Activated CD4-positive, alpha-beta T cell treated with anti-CD3 and anti-CD28 coated beads, Interleukin-2, amount 10 ng/mL, durations not matched to agents 7 days and 5 days (primary cell): Measurements from ENCODE around the gene DCAF6. TPM values are rescaled to one million over a fixed set of nuclear protein-coding genes. Genes with fewer than 3 reads are reported as not detected.

Experiments
- CTCF ChIA-PET: fragments of 350-600 bp; sonication (Branson Sonifier 250); formaldehyde crosslinking; loops from one replicate; lab custom pipeline; 2021; ENCODE audit warnings: antibody characterized with exemption; lab: Charles Lee
- POLR2A ChIA-PET: fragments of 350-600 bp; sonication (Branson Sonifier 250); formaldehyde crosslinking; loops from one replicate; lab custom pipeline; 2021; ENCODE audit warnings: antibody characterized with exemption; lab: Charles Lee
- DNase-seq: peaks from one replicate; pipeline ENCODE4 v3.0.0-alpha.2; 2020
- H3K27ac Mint-ChIP-seq: one replicate; pipeline ENCODE4 v1.8.0; 2021; ENCODE audit warnings: mild to moderate bottlenecking, moderate library complexity, mixed read lengths
- H3K27me3 Mint-ChIP-seq: one replicate; pipeline ENCODE4 v1.8.0; 2021; ENCODE audit warnings: mixed read lengths
- H3K36me3 Mint-ChIP-seq: one replicate; pipeline ENCODE4 v1.8.0; 2021; ENCODE audit warnings: low read depth, mixed read lengths
- H3K4me1 Mint-ChIP-seq: one replicate; pipeline ENCODE4 v1.8.0; 2021; ENCODE audit warnings: mixed read lengths
- H3K4me3 Mint-ChIP-seq: one replicate; pipeline ENCODE4 v1.8.0; 2021; ENCODE audit warnings: mild to moderate bottlenecking, moderate library complexity, mixed read lengths
- H3K9me3 Mint-ChIP-seq: one replicate; pipeline ENCODE4 v1.8.0; 2021; ENCODE audit warnings: mixed read lengths
- microRNA-seq: library from miRNA; unstranded; fragments of <30 nt; microRNA quantifications from one replicate; pipeline ENCODE4 v1.2.0, GENCODE V29; 2021; ENCODE audit warnings: borderline microRNAs expressed, borderline replicate concordance
- total RNA-seq, 2 experiments: library from RNA; stranded (reverse); gene quantifications; one replicate each; pipeline ENCODE4 v1.2.3, GENCODE V29; 2021

Gene DCAF6
- total RNA-seq, 2 experiments from 2014 or later = 21.9 to 24.6 TPM

DNA sequence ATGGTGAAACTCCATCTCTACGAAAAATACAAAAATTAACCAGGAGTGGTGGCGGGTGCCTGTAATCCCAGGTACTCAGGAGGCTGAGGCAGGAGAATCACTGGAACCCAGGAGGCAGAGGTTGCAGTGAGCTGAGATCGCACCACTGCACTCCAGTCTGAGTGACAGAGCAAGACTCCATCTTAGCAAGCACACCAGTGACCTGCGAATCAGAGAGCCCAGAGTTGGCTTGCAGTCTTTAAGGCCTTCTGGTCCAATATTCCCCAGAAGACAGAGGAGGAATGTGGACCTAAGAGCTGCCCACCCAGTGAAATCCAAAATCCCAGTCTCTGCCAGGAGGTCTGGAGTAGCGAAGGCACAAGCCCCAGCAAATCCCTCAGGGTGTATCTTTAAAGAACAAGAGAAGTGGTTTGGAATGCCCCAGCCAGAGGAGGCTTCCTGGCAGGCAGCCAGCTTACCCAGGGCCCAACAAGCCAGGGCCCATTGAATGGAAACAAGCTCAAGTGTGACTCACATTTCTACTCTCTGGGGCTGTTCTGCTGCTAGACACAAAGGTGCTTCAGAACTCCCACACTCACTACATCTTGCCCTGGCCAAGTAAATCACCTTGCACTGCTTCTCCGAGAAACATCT, 176.3 kb downstream of the DCAF6 start:
- H3K27ac Mint-ChIP-seq = no peak overlapping the region
- no peak overlapping the region for H3K4me3 Mint-ChIP-seq
- no peaks in the 10 kb centered on the region for H3K36me3 Mint-ChIP-seq
- no peaks in the 10 kb centered on the region for H3K4me1 Mint-ChIP-seq
- peaks cover 2% of the 10 kb centered on the region for H3K27me3 Mint-ChIP-seq
- POLR2A ChIA-PET = no interaction called here
- no peaks in the 10 kb centered on the region for H3K9me3 Mint-ChIP-seq
- no peak for DNase-seq
- CTCF ChIA-PET = interaction anchor here (1.0 kb wide), 1 partner anchor 17 kb away, joined by 3 read pairs; no protein-coding TSS in a partner anchor

DNA sequence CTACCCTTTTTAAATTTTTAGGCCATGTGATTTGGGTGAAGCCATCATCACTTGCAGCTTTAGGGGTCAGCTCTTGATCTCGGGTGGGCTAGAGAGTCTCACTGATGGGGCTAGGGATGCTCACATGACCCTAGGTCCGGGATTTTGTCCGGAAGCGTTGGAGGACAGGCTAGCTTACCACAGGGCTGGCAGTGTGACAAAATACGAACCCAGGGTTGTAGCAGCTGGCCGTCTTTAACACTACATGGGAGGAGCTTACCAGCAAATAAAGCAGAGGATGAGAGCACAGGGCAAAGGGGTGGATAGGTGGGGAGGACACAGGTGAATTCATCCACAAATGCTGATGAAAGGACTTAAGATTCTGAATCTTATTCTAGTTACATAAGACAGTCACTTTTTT, 178.4 kb downstream of the DCAF6 start:
- no peaks in the 10 kb centered on the region for H3K36me3 Mint-ChIP-seq
- no peaks in the 10 kb centered on the region for H3K9me3 Mint-ChIP-seq
- H3K27ac Mint-ChIP-seq = no peak overlapping the region
- peaks cover 8% of the 10 kb centered on the region for H3K27me3 Mint-ChIP-seq
- no peak for DNase-seq
- no peaks in the 10 kb centered on the region for H3K4me1 Mint-ChIP-seq
- ChIA-PET POLR2A (no interaction called here), CTCF (interaction anchor here (0.6 to 1.5 kb wide), 6 partner anchors 8 to 1120 kb away, joined by 3 to 6 read pairs (median 4); no protein-coding TSS in a partner anchor)
- H3K4me3 Mint-ChIP-seq = no peak overlapping the region

DNA sequence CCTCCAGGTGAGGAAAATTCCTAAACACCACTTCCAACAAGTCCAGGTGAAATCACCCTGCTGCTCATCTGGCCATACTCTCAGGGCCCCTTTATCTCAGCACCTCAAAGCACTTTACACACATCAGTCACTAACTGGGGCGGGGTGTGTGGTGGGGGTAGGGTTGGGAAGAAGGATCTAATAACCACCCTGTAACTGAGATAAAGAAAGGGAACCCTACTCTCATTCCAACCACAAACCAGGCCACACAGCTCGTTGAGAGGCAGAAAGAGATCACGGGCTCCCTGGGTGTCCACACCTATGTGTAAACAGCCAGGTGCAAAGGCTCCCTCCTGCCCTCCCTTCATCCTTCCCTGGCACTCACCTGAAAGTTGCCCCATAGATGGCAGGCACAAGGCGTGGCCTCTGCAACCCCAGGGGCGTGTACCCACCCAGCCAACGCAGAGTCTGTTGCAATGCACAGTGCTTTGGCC, 179.9 kb downstream of the DCAF6 start:
- no peak overlapping the region for H3K4me3 Mint-ChIP-seq
- no peaks in the 10 kb centered on the region for H3K9me3 Mint-ChIP-seq
- no peak overlapping the region for H3K27ac Mint-ChIP-seq
- CTCF ChIA-PET = interaction anchor here (1.4 kb wide), 1 partner anchor 11 kb away, joined by 3 read pairs; no protein-coding TSS in a partner anchor
- H3K27me3 Mint-ChIP-seq = peaks cover 18% of the 10 kb centered on the region
- H3K36me3 Mint-ChIP-seq = no peaks in the 10 kb centered on the region
- POLR2A ChIA-PET = no interaction called here
- no peaks in the 10 kb centered on the region for H3K4me1 Mint-ChIP-seq
- DNase-seq = no peak

DNA sequence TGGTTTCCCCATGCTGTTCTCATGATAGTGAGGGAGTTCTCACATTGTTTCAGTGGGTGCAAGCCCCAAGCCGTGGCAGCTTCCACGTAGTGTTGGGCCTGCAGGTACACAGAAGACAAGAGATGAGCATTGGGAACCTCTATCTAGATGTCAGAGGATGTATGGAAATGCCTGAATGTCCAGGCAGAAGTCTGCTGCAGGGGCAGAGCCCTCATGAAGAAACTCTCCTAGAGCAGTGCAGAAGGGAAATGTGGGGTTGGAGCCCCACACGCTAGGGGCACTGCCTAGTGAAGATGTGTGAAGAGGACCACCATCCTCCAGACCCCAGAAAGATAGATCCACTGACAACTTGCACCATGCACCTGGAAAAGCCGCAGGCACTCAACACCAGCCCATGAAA, 183.3 kb downstream of the DCAF6 start:
- H3K9me3 Mint-ChIP-seq = no peaks in the 10 kb centered on the region
- H3K27me3 Mint-ChIP-seq = peaks cover 32% of the 10 kb centered on the region
- no peak overlapping the region for H3K27ac Mint-ChIP-seq
- CTCF ChIA-PET = no interaction called here
- no peaks in the 10 kb centered on the region for H3K4me1 Mint-ChIP-seq
- DNase-seq = no peak
- H3K4me3 Mint-ChIP-seq = no peak overlapping the region
- H3K36me3 Mint-ChIP-seq = no peaks in the 10 kb centered on the region
- POLR2A ChIA-PET = no interaction called here

DNA sequence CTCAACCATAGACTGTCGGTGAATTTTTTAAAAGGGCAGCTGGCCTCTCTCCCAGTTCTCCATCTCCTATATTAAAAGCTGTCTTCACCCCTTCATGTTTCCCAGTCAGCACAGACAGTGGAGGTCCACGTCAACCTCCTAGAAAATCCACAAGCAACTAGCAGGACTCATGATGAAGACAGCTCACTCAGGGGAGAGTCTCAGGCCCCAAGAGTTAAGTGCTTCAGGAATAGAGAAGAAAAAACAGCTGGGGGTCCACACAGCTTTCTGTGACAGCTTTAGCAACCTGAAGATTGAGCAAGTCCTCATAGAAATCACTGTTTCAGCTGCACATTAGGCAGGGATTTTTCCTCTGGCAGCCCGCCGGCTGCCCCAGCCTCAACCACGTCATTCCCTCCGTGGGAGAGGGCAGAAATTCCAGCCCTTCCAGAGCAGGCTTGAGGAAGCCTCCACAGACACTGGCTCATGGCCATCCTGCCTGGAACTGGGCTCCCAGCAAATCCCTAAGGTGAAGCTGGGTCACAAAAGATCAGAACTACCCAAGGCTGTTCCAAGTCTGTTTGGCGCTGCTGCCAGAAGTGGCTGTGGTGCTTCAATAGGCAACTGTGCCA, 185.0 kb downstream of the DCAF6 start:
- no peaks in the 10 kb centered on the region for H3K36me3 Mint-ChIP-seq
- no peaks in the 10 kb centered on the region for H3K4me1 Mint-ChIP-seq
- peaks cover 33% of the 10 kb centered on the region for H3K27me3 Mint-ChIP-seq
- no peak overlapping the region for H3K4me3 Mint-ChIP-seq
- H3K27ac Mint-ChIP-seq = no peak overlapping the region
- CTCF ChIA-PET = interaction anchor here (0.6 kb wide), 1 partner anchor 71 kb away, joined by 4 read pairs; no protein-coding TSS in a partner anchor
- POLR2A ChIA-PET = no interaction called here
- DNase-seq = no peak
- no peaks in the 10 kb centered on the region for H3K9me3 Mint-ChIP-seq

DNA sequence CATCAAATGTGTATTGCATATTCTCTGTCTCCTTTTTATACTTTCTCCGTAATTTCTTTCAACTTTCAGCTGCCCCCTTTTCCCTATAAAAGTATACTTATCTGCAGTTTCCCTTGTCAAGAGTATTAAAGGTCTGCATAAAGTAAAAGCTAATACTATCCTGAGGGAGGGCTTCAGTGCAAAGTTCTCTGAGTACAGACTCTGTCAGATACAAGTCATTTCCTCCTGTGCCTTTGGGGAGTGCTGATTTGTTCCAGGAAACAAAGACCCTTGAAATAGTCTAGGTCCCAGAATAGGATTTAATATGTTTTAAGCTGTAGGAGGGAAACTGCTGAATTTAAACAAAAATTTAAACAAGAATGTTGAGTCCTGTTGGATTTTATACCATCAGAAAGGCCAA, 188.6 kb downstream of the DCAF6 start:
- Mint-ChIP-seq H3K27me3 (peaks cover 35% of the 10 kb centered on the region), H3K36me3 (no peaks in the 10 kb centered on the region), H3K9me3 (peaks cover 2% of the 10 kb centered on the region), H3K4me1 (no peaks in the 10 kb centered on the region), H3K27ac (no peak overlapping the region), H3K4me3 (no peak overlapping the region)
- DNase-seq = no peak
- ChIA-PET POLR2A (no interaction called here), CTCF (interaction anchor here (1.4 kb wide), 1 partner anchor 21 kb away, joined by 3 read pairs; no protein-coding TSS in a partner anchor)

Small RNA genes within 50 kb of the gene (microRNA-seq; reads per million reads assigned to microRNA genes)
- gene MIR1255B2 = not detected

Other genes starting within 250 kb of the DCAF6 start
- 10 to 100 TPM; 12.5 to 14.1 TPM for gene MPZL1, start 214.7 kb upstream of the DCAF6 start, total RNA-seq
- under 1 TPM in 1 of 2 experiments, not detected in 1; 0.15 TPM for gene ADCY10, start 22.5 kb upstream of the DCAF6 start, total RNA-seq
- 10 to 100 TPM; 51.9 to 53.0 TPM for gene MPC2, start 389 bp downstream of the DCAF6 start, total RNA-seq
- gene GPR161, start 200.2 kb downstream of the DCAF6 start, total RNA-seq = under 1 TPM; 0.10 to 0.17 TPM
- gene TIPRL, start 242.3 kb downstream of the DCAF6 start, total RNA-seq = 10 to 100 TPM; 44.4 to 50.3 TPM